Activated T-cell treated with anti-CD3 and anti-CD28 coated beads for 48 hours (primary cell): ENCODE measurements around the gene TRAK1.

ENCODE experiments used
- DNase-seq: peaks from one replicate; pipeline ENCODE4 v3.0.0-alpha.2; 2020; ENCODE audit warnings: low read depth

Gene TRAK1

DNA sequence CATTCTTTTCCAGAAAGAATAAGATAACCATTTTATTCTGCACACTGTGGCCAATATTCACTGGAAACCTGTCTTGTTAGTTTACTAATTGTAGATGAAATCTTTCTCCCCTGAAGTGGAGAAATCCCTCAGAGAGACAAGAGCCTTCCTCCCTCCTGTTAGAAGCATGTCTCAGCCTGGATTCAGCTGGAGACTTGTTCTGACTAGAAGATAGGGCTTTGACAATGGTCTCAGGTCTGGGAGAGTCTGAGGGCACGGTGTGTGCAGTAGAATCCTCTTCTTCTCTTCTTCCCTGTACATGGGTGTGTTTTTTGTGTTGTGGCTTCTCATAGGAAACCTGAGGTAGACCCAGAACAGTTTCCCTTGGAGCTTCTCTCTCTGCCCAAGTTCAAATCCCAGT lies 154.9 kb downstream of the TRAK1 start:
- no peak for DNase-seq

DNA sequence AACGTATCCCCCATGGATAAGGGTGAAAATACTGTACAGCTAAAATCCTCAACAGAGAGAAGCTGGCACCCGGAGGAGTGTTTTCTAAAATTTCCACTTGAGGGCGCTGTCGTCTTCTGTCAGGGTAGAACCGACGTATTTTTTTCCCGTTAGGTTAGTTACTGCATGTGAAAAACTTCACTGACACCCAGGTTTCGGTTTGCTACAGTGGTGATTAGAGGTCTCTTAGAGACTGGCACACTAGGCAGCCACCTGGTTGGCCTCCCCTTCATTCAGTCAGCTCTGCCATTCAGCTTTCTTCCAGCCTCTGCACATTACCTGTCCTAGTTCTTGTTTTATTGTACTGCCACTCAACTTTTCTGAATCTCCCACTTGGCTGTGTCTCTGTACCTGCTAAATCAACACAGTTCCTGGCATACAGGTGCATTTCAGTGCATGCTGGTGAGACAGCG lies 156.4 kb downstream of the TRAK1 start:
- DNase-seq = peak; percentile 50

DNA sequence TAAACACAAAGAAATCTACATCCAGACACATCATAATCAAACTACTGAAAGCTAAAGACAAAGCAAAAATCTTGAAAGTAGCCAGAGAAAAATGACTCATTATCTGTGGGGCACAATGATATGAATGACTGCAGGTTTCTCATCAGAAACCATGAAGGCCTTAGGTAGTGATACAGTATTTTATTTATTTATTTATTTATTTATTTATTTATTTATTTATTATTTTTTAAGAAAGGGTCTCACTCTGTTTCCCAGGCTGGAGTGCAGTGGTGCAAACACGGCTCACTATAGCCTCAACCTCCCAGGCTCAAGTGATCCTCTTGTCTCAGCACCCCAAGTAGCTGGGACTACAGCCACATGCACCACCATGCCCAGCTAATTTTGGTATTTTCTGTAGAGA lies 159.6 kb downstream of the TRAK1 start:
- no peak for DNase-seq

GRCh38 chr3:42254566-42254965 lies 163.4 kb downstream of the TRAK1 start:
- no peak for DNase-seq

DNA sequence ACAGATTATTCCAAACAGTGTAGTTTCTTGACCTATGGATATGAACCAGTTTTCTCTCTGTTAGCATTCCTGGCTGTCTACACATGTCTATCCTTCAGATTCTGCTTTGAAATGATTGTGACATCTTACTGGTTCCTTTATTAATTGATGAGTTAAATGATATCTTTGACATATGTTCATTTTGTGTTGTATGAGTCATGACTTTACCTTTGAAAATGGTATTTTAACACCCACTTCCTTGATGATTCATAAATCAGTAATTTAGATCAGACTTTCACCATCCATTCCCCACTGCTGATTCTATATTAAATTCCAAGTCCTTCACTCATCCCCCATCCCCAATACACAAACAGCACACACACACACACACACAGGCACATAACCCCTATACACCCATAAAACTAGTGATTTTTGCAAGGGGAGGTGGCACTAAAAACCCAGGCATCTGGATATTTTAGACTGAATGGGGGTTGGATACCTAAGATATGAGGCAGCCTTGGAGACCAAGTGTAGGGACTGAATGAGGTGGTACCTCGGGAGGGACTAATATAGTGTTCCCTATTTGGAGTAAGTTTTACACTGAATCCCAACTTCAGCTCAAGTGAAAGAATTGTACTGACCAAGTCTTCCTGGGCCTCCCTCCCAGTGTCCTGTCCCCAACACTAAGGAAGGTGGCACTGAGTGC lies 165.1 kb downstream of the TRAK1 start:
- DNase-seq = no peak

GRCh38 chr3:42257007-42257406 lies 165.8 kb downstream of the TRAK1 start:
- DNase-seq = no peak

DNA sequence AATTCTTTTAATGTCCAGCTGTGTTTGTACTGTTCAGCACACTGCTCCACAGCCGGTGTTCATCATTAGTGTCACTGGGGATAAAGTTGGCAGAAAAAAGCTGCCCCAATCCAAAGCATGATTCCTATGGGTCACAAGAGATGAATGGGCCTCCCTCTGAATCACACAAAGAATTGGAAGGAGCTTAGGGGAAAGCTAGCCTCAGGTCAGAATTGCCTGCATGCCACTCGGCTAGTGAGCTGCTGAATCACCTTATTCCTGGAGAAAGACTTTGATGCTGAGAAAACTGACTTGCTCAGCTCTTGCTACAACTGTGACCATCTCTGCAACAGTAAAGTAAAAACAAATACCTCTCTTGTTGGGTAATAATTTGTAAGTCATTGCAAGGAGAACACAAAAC lies 171.4 kb downstream of the TRAK1 start:
- DNase-seq = no peak

- peak; percentile 12 for DNase-seq
These were observed 172.5 kb downstream of the TRAK1 start for GRCh38 chr3:42263354-42264346.

DNA sequence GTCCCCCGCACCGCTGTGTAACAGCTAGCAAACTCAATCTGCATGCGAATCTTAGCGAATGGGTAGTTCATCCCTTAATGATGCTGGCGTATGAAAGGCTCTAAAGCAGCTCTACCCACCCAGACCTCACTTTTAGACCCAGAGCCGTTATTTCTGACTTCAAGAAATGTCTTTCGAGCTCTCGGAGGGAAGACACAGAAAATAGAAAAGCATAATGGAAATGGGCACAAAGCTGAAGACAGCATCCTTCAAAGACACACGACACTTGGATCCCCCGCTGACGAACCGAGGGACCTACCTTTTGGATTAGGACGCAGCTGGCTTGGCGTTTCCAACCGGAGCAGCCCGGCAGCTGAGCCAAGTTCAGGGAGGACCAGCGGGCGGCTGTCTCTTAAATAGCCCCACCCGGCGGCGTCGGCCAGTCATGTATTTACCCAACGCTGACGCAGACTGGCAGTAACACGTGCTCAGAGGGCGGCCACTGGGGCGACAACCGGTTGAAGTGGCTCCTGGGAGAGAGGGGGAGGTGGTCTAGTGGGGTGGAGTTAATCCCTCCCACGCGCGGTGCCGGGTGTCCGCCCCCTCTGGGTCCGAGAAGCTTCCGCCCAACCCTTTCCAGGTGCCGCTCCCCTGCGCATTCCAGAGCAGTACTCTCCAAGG lies 173.4 kb downstream of the TRAK1 start:
- DNase-seq = no peak

GRCh38 chr3:42265059-42265991 lies 174.2 kb downstream of the TRAK1 start:
- no peak for DNase-seq

DNA sequence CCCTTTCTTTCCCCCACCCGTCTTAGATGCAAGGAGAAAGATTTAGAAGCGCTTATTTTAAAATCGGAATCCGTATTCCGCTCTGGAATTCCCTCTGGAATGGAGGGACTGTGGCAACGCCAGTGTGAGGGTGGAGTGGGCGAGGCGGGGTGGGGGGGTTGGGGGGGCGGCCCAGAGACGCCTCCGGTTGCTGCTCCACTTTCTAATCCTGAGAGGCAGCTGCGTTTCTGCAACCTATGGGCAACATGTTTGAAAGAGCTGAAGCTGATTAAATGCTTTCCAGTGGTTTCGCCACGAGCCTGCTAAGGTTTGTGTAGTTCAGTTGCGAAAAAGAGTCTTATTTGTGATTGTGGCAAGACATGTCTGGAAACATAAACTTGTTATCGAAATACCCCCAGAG lies 174.9 kb downstream of the TRAK1 start, which contains the start of gene CCK:
CCK (minus strand) TSS at position 101 of the 400 bp plus-strand sequence. CDS start 2,555 bp downstream, outside the sequence.
- DNase-seq = no peak

- no peak for DNase-seq
These were observed 176.7 kb downstream of the TRAK1 start for GRCh38 chr3:42267878-42268277.

- no peak for DNase-seq
These were observed 178.5 kb downstream of the TRAK1 start for GRCh38 chr3:42269647-42270046.

DNA sequence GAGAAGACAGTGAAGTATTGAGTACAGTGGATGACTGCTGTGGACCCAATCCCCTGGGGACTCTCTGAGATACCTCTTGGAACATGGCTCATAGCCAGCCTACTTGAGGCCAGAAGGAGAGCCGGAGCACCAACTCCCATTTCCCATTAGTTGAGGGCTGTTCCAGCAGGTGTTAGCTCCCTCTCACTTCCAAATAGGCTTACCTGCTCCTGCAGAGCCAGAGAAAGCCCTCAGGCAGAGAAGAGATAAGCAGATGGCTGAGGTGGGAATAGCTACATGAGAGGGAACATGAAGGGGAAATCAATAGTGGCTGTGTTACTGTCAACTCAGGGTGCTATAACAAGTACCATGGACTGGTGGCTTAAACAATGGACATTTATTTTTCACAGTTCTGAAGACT lies 179.4 kb downstream of the TRAK1 start:
- no peak for DNase-seq

- no peak for DNase-seq
These were observed 180.6 kb downstream of the TRAK1 start for GRCh38 chr3:42271786-42272185.

DNA sequence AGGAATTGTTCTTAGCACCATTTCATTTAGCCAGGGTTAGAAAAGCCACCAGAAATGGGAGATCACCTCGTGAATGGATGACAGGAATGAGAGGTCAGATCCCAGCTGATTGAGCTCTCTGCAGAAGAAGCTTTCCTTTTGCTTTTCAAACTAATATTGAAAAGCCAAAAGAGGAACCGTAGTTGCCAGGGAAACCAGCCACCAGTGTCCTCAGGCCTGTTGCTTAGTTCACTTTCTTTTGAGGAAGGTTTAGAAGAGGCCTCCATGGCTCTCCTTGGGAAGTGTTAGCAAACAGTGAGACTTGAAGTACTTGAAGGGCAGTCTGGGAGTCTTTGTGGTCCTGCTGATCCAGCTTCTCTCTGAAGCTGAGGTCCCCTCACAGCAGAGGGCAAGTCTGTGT lies 182.2 kb downstream of the TRAK1 start:
- no peak for DNase-seq

GRCh38 chr3:42274266-42274665 lies 183.1 kb downstream of the TRAK1 start:
- no peak for DNase-seq

DNA sequence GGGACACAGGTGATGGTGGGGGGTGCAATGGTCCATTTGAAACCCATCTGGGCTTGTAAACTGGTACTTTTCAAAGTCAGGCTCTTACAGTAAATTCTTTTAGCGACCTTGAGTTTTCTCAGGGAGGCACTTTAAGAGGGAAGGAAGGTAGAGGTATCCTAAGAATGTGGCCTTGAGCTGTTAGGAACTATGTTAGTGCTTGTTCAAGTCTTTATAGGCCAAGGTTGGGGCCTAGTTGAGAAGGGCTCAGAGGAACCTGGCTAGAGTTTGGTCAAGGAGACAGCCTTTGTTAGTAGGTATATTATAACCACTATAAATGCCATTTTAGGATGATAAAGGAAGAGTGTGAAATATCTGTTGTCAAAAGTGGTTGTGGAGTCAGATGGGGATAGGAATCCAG lies 184.1 kb downstream of the TRAK1 start:
- DNase-seq = no peak
